ENCODE results near the gene GRIK4. TPM values are rescaled to one million over a fixed set of nuclear protein-coding genes. Genes with fewer than 3 reads are reported as not detected.

The GRIK4 gene
- polyA plus RNA-seq, 1 donor from 2014 or later, result 3.4 TPM

DNA sequence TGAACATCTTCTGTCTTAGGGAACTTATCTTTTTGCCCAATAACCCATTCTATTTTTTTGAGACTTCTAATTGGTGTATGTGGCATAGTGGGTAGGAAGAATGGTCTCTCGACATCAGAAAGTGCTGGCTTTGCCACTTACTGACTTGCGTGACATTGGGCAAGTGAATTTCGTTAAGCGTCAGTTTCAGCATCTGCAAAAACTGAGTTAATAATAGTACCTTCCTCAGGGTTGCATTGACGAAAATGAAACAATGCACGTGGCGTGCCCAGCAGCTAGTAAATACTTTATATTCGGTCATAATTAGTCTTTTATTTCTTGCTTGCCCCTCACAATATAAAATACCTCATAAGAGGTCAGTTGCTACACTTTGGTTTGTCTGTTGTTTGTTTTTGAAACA, 12.5 kb upstream of the GRIK4 start:
- H2AFZ ChIP-seq (ENCODE audit: low read depth, low read length), result no peak overlapping the region
- H3K27ac ChIP-seq (ENCODE audit: low read length), result no peak overlapping the region
- no peaks in the 10 kb centered on the region for H3K36me3 ChIP-seq (ENCODE audit: insufficient read depth, low read length)
- H3K27me3 ChIP-seq (ENCODE audit: insufficient read depth, low read depth, low read length), result no peaks in the 10 kb centered on the region
- H3K4me2 ChIP-seq (ENCODE audit: low read length), result no peak overlapping the region
- H3F3A ChIP-seq (ENCODE audit: insufficient read depth, low read length, poor library complexity, severe bottlenecking), result no peaks in the 10 kb centered on the region
- H3K9ac ChIP-seq (ENCODE audit: low read length), result no peak overlapping the region
- H3K9me2 ChIP-seq (ENCODE audit: insufficient read depth, low read length), result no peaks in the 10 kb centered on the region
- no peaks in the 10 kb centered on the region for H4K20me1 ChIP-seq (ENCODE audit: insufficient read depth)
- no peaks in the 10 kb centered on the region for H3K9me3 ChIP-seq (ENCODE audit: low read length)
- H3K4me3 ChIP-seq (ENCODE audit: low read length), result no peak overlapping the region
- no peaks in the 10 kb centered on the region for H3K79me2 ChIP-seq (replicated peaks; ENCODE audit: insufficient read depth, low read length)
- TF ChIP-seq RAD21 (conservative IDR thresholded peaks at IDR 0.05), result no peak
- TF ChIP-seq, protein P1, sequence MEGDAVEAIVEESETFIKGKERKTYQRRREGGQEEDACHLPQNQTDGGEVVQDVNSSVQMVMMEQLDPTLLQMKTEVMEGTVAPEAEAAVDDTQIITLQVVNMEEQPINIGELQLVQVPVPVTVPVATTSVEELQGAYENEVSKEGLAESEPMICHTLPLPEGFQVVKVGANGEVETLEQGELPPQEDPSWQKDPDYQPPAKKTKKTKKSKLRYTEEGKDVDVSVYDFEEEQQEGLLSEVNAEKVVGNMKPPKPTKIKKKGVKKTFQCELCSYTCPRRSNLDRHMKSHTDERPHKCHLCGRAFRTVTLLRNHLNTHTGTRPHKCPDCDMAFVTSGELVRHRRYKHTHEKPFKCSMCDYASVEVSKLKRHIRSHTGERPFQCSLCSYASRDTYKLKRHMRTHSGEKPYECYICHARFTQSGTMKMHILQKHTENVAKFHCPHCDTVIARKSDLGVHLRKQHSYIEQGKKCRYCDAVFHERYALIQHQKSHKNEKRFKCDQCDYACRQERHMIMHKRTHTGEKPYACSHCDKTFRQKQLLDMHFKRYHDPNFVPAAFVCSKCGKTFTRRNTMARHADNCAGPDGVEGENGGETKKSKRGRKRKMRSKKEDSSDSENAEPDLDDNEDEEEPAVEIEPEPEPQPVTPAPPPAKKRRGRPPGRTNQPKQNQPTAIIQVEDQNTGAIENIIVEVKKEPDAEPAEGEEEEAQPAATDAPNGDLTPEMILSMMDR (IDR thresholded peaks at IDR 0.05; ENCODE audit: poor library complexity, severe bottlenecking), result no peak

DNA sequence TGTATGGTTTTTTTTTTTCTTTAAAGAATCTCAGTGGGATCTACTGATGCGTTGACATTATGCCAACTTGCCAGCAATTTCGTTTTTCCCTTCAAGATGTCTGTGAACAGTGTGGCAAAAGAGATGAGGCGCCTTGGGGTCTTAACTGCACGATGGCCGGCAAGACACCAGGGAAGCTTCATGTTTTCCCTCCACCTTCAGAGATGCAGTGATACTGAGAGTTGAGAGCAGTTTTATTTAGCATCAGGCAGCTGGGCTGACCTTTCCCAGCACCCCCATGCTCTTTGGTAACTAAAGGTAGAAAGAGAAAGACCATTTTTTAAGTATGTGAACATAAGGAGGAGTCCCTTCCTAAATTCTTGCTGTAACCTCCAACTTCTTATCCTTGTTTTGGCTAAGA, 11.7 kb upstream of the GRIK4 start:
- Histone ChIP-seq H3K4me2 (ENCODE audit: low read length) (no peak overlapping the region), H2AFZ (ENCODE audit: low read depth, low read length) (no peak overlapping the region), H3K36me3 (ENCODE audit: insufficient read depth, low read length) (no peaks in the 10 kb centered on the region), H3K27ac (ENCODE audit: low read length) (no peak overlapping the region), H3K9me3 (ENCODE audit: low read length) (no peaks in the 10 kb centered on the region), H4K20me1 (ENCODE audit: insufficient read depth) (no peaks in the 10 kb centered on the region), H3K4me3 (ENCODE audit: low read length) (no peak overlapping the region), H3F3A (ENCODE audit: insufficient read depth, low read length, poor library complexity, severe bottlenecking) (no peaks in the 10 kb centered on the region), H3K27me3 (ENCODE audit: insufficient read depth, low read depth, low read length) (no peaks in the 10 kb centered on the region), H3K79me2 (replicated peaks; ENCODE audit: insufficient read depth, low read length) (no peaks in the 10 kb centered on the region), H3K9ac (ENCODE audit: low read length) (no peak overlapping the region), H3K9me2 (ENCODE audit: insufficient read depth, low read length) (no peaks in the 10 kb centered on the region)
- TF ChIP-seq EZH2 (IDR thresholded peaks at IDR 0.05; ENCODE audit: borderline replicate concordance, insufficient read depth, low read length, poor library complexity, severe bottlenecking) (no peak), TAF1 (IDR thresholded peaks at IDR 0.05; ENCODE audit: low read depth) (no peak), RAD21 (conservative IDR thresholded peaks at IDR 0.05) (no peak), SMC3 (conservative IDR thresholded peaks at IDR 0.05; ENCODE audit: poor library complexity) (no peak), EP300 (conservative IDR thresholded peaks at IDR 0.05; ENCODE audit: poor library complexity, severe bottlenecking) (no peak), MXI1 (conservative IDR thresholded peaks at IDR 0.05; ENCODE audit: poor library complexity, severe bottlenecking) (no peak), POLR2AphosphoS5 (IDR thresholded peaks at IDR 0.05) (no peak)
- TF ChIP-seq, protein P1 (IDR thresholded peaks at IDR 0.05; ENCODE audit: poor library complexity, severe bottlenecking), result no peak
- TF ChIP-seq, protein P2, sequence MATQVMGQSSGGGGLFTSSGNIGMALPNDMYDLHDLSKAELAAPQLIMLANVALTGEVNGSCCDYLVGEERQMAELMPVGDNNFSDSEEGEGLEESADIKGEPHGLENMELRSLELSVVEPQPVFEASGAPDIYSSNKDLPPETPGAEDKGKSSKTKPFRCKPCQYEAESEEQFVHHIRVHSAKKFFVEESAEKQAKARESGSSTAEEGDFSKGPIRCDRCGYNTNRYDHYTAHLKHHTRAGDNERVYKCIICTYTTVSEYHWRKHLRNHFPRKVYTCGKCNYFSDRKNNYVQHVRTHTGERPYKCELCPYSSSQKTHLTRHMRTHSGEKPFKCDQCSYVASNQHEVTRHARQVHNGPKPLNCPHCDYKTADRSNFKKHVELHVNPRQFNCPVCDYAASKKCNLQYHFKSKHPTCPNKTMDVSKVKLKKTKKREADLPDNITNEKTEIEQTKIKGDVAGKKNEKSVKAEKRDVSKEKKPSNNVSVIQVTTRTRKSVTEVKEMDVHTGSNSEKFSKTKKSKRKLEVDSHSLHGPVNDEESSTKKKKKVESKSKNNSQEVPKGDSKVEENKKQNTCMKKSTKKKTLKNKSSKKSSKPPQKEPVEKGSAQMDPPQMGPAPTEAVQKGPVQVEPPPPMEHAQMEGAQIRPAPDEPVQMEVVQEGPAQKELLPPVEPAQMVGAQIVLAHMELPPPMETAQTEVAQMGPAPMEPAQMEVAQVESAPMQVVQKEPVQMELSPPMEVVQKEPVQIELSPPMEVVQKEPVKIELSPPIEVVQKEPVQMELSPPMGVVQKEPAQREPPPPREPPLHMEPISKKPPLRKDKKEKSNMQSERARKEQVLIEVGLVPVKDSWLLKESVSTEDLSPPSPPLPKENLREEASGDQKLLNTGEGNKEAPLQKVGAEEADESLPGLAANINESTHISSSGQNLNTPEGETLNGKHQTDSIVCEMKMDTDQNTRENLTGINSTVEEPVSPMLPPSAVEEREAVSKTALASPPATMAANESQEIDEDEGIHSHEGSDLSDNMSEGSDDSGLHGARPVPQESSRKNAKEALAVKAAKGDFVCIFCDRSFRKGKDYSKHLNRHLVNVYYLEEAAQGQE (IDR thresholded peaks at IDR 0.05; ENCODE audit: borderline replicate concordance), result no peak

All from neural cell (in vitro differentiated cells).